Stimulated activated CD4-positive, alpha-beta T cell treated with anti-CD3 and anti-CD28 coated beads, Interleukin-1b, Interleukin-23, amount 100 ng/mL, for 1 hour (primary cell): Measurements from ENCODE around the gene SLC38A8.

Experiments
- DNase-seq, 2 donors: peaks; one replicate each; pipeline ENCODE4 v3.0.0-alpha.2; 2020; ENCODE audit warnings: low read depth in 2 of 2

Gene SLC38A8

DNA sequence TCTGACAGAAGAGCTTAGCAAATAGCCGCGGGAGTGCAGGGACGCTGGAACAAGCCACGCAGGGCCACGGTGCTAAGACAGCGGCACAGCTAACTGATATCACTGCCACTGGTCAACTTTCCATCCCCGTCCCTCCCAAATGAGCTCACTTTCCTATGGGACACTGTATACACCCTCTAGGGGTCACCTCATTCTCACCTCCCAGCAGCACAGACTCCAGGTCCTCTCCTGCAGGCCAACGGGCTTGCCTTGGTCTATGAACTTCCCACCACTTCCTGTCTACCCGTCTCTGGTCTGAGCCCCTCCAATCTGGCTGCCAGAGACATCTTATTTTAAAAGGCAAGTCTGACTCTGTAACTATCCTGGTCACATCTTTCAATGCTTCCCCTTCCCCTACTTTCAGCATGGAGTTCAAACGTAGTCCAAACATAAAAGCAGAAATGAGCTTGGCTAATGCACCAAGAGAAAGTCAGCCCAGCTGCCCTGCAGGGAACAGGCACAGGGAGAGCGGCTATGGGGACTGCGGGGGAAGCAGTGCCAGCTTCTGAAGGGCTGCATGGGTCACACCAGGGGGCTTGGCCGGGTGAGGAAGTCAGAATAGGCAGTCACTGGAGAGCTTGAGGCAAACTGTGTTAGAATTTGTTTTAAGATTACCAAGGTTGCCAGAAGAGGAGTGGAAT, 26.3 kb upstream of the SLC38A8 start:
- DNase-seq: no peak

- no peak for DNase-seq
These were observed 25.4 kb upstream of the SLC38A8 start for GRCh38 chr16:84068041-84068440.

GRCh38 chr16:84067640-84068039, 25.0 kb upstream of the SLC38A8 start:
- no peak for DNase-seq

DNA sequence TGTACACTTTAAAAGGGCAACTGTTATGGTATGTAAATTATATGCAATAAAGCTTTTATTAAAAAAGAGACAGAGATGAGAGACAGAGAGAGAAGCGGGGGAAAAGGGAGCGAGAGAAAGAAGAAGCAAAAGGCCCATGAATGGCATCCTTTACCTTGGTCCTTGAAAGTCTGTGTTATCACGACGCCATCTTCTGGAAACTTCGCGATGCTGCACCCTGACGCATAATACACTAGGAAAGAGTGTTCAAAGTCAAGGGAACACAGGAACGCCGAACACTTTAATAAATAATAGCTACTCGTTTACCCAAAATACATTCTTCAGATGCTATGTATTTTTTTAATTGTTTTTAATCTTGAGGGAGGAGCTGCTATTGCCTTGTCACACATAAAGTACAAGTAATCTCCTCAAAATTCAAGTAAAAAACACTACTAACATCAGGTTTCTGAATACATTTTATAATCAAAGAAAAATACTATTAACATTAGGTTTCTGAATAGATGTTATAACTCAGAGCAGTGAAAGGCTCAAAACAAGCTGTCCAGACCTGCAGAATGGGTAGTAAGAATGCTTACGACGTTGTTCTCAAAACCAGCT, 23.0 kb upstream of the SLC38A8 start:
- no peak for DNase-seq

GRCh38 chr16:84063980-84064379, 21.4 kb upstream of the SLC38A8 start:
- DNase-seq: no peak

GRCh38 chr16:84062734-84063640, 20.4 kb upstream of the SLC38A8 start:
- peak in 1 of 2 donors; percentile 60 for DNase-seq

- DNase-seq: no peak
These were observed 18.7 kb upstream of the SLC38A8 start for GRCh38 chr16:84061236-84061819.

DNA sequence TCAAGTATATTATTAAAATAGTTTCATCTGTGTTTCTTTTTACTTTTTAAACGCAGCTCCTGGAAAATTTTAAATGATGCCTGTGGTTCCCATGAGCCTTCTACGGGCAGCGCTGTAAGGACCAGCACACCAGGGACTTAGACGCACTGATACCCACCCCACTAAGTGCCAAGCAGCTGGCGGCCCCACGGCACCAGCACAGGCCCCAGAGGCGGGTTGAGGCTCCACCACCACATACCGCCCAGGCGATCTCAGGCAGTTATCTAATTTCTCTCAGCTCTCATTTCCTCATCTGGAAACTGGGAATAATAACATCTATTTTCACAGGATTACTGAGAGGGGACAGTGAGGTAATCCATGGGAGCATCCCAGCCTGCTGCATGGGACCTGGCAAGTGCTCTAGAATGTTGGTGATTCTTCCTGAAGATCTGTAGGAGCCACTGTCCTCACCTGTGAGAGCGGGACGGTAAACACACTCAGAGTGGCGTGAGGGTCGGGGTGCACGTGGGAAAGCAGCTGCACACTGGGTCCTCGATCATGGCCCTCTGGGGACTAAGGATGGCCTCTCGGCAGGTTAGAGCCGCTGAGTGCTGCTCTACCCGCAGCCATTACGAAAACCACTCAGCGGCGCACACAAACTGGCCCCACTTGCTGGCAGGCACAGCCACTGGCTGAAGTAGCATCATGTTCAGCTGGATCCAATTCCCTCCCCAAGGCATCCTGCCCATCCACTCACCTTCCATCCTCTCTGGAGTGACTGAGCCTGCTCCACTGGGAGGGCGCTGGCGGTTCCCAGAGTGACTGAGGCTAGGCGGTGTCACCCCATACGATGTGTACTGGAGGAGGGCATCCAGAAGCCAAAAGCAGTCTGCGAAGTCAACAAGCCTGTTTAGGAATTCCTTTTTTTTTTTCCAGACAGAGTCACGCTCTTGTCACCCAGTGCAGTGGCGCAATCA, 17.6 kb upstream of the SLC38A8 start:
- DNase-seq: no peak

DNA sequence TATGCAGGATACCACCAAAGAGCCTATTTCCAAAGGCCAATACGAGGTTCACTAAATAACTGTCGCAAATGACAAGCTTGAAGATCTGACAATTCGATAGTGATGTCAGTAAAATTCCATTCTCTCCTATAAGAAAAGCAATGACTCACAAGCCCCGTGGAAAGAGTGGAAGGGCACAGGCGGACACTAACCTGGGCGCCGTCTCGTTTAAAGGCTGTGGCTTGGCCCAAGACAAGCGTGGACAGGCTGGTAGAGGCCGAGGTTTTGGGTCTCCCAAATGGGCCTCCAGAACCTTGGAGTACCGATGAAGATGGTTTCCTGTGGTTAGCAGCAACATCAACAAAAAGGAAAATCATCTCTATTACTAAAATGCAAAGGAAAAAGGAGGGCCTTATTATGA, 16.5 kb upstream of the SLC38A8 start:
- DNase-seq: no peak

DNA sequence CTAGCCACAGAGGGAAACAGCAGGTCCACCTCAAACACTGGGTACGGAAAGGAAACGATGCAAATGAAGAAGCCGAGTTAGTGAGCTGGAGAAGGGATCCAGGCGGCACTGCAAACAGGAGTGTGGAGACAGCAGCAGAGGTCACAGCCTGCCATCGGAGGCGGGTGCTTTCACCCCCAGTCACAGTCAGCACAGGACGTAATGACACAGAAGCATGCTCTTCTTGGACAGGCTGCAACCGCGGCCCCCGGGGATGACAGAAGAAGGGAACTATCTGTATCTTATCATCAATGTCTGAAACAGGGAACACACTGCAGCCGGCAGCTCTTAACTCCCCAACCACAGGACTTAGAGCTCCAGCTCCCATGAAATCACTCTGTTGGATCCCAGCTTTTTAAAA, 16.1 kb upstream of the SLC38A8 start:
- DNase-seq: no peak

GRCh38 chr16:84058211-84058610, 15.6 kb upstream of the SLC38A8 start:
- no peak for DNase-seq

DNA sequence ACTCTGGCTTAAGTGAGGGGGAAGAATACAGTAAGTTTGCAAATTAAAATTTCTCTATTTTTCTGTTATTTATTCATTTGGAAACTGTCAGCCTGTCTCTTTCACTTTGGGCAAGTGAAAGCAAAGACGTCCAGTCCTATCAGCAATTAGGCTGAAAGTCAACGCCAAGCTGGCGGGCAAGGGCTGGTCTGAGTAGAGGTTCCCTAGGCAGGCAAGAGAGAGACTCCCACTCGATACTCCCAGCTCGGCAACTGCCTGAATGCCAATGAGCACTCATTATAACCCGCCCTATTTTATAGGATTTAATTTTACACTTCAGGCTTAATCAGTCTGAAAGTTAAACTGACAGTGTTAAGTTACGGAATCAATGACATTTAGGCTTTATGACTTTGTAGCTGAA, 14.3 kb upstream of the SLC38A8 start:
- no peak for DNase-seq

DNA sequence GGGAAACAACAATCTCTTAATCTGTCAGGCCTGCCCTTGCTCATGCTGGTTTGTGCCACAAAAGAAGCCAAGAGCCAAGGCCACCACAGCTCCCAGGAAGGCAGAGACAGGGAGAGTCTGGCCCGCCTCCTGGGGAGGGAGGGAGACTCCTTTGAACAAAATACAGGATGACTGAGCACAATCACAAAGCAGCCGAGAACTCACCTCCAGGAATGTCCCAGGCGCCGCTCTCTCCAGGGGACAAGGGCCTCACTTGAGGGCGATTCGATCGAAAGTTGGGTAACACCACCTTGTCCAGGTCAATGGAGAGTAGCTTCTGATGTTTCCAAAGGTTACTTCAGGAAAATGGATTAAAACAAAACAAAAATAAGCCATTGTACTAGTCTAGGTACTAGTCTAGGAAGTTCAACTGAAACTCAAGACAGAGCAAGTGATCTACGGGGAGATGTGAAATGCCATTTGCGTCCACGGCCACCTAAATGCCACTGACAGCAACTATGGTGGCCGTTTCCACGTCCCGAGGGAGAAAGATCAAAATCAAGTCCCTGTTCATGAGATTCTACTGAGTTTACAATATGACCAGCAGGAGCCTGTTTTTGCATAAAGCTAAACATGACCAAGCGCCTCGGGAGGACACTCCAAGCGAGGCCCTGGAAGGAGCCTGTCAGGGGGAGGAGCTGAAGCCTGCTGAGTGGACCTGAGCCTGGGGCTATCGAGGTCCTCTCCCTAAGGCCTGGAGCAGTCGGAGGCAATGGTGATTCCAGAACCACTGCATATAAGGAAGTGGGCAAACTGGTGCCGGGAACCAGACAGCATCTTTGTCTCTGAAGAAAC, 13.4 kb upstream of the SLC38A8 start:
- no peak for DNase-seq

GRCh38 chr16:84055366-84055765, 12.8 kb upstream of the SLC38A8 start:
- no peak for DNase-seq

DNA sequence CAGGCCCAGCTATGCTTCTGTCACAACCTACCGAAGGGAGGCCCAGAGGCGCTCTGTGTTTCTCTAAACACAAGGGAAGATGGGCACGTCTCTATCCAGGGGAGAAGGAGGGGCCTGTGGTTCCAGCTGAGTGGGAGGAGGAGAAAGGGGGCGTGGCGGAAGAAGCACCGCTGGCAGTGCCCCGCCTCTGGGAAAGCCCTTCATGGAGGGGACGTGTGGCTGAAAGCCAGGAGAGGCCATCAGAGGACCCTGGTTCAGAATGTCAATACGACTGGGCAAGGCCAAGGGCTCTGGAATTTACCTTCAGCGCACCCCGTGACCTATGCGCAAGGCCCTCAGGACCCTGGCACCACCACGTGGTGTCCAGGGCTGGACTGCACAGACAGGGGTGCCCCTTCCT, 12.3 kb upstream of the SLC38A8 start:
- DNase-seq: no peak

- DNase-seq: no peak
These were observed 11.7 kb upstream of the SLC38A8 start for GRCh38 chr16:84054271-84054670.

GRCh38 chr16:84053237-84053636, 10.6 kb upstream of the SLC38A8 start:
- no peak for DNase-seq

GRCh38 chr16:84052071-84052622, 9.6 kb upstream of the SLC38A8 start:
- DNase-seq: no peak

DNA sequence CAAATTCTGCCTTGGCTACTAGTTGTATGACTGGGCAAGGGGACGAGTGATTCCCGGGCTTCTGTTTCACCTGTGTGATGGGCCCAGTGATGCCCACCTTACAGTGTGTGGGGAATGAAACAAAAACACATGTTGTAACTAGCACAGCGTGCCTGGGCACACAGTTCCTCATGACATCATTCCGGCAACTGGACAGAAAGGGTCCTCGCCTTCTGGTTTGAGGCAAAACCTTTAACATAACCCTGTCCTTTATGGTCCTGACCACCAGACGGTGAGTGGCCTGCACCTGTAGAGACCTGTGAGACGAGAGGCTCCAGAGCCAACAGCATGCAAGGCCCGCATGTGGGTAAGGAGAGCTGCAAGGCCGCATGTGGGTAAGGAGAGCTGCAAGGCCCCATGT, 7.7 kb upstream of the SLC38A8 start:
- DNase-seq: no peak
